ENCODE data around the gene GCNT1.

GRCh38 chr9:76453785-76454184 is 5.2 kb upstream of the GCNT1 start:
- TF ChIP-seq, protein P1, sequence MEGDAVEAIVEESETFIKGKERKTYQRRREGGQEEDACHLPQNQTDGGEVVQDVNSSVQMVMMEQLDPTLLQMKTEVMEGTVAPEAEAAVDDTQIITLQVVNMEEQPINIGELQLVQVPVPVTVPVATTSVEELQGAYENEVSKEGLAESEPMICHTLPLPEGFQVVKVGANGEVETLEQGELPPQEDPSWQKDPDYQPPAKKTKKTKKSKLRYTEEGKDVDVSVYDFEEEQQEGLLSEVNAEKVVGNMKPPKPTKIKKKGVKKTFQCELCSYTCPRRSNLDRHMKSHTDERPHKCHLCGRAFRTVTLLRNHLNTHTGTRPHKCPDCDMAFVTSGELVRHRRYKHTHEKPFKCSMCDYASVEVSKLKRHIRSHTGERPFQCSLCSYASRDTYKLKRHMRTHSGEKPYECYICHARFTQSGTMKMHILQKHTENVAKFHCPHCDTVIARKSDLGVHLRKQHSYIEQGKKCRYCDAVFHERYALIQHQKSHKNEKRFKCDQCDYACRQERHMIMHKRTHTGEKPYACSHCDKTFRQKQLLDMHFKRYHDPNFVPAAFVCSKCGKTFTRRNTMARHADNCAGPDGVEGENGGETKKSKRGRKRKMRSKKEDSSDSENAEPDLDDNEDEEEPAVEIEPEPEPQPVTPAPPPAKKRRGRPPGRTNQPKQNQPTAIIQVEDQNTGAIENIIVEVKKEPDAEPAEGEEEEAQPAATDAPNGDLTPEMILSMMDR (IDR thresholded peaks at IDR 0.05) = no peak
- TF ChIP-seq EZH2 (IDR thresholded peaks at IDR 0.05; ENCODE audit: borderline replicate concordance, insufficient read depth, low read depth, low read length, poor library complexity, severe bottlenecking) = no peak
